ENCODE results near the gene FGF14.

DNA sequence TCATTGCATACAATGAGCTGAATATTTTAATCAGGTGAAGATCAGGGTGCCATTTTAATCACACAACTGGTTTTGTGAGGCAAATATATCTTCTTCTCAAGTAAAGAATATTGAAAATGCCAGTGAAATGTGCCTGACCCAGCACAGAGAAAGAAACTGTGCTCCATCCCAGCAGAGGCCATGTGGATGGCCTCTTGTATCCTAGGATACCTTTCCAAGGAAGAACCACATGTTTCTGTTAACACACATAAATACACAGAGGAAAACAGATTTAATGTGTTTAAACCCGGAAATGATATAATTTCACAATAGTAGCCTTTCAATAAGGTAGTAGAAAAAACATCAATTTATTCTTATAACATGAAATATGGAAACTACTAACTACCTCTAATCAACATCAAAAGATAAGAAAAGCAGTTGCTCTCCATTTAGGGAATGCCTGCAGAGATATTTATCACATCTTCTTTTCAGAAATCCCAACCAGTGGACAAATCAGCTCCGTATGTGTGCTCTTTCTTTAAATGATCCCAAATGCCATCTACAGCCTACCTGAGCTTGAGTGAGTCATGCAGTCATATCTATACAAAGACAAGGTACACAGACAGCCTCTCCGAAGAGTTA, 157.1 kb downstream of the FGF14 start:
- TF ChIP-seq, protein P1, sequence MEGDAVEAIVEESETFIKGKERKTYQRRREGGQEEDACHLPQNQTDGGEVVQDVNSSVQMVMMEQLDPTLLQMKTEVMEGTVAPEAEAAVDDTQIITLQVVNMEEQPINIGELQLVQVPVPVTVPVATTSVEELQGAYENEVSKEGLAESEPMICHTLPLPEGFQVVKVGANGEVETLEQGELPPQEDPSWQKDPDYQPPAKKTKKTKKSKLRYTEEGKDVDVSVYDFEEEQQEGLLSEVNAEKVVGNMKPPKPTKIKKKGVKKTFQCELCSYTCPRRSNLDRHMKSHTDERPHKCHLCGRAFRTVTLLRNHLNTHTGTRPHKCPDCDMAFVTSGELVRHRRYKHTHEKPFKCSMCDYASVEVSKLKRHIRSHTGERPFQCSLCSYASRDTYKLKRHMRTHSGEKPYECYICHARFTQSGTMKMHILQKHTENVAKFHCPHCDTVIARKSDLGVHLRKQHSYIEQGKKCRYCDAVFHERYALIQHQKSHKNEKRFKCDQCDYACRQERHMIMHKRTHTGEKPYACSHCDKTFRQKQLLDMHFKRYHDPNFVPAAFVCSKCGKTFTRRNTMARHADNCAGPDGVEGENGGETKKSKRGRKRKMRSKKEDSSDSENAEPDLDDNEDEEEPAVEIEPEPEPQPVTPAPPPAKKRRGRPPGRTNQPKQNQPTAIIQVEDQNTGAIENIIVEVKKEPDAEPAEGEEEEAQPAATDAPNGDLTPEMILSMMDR (conservative IDR thresholded peaks at IDR 0.05): no peak
- no peak for TF ChIP-seq ZFX (IDR thresholded peaks at IDR 0.05)

Data from C4-2B (cell line).